CD14-positive monocyte (primary cell): ENCODE data around the gene STK32A. TPM values are rescaled to one million over a fixed set of nuclear protein-coding genes. Genes with fewer than 3 reads are reported as not detected.
A peak's percentile ranks its signal among the peaks of the same experiment; 100 is the strongest.

ENCODE experiments used
- DNase-seq, 3 donors: peaks; one replicate each; pipeline ENCODE4 v3.0.0-alpha.2; 2011 to 2022
- H2AFZ ChIP-seq: 2 replicates; pipeline ENCODE4 v1.6.0; 2012; ENCODE audit warnings: mild to moderate bottlenecking, low read depth, low read length, inconsistent platforms; ENCODE audit not compliant: insufficient read depth, poor library complexity, severe bottlenecking
- H3K27ac ChIP-seq, 2 donors: 1 replicate in 1 of 2; 2 replicates in 1 of 2; pipeline ENCODE4 v1.5.1; 2012 to 2013; ENCODE audit warnings: low read length in 2 of 2, control low read depth in 1 of 2, inconsistent platforms in 1 of 2, low read depth in 1 of 2, mild to moderate bottlenecking in 1 of 2
- H3K27me3 ChIP-seq, 2 donors: one replicate each; pipeline versions ENCODE4 v1.6.0 to v1.6.1; 2011 to 2013; ENCODE audit warnings: low read length in 2 of 2; ENCODE audit not compliant: control insufficient read depth in 2 of 2, insufficient read depth in 2 of 2
- H3K36me3 ChIP-seq, 2 donors: replicated peaks in 1 of 2; 1 replicate in 1 of 2; 2 replicates in 1 of 2; pipeline versions ENCODE4 v1.5.1 to v1.6.1; 2012 to 2013; ENCODE audit warnings: low read length in 2 of 2, control low read depth in 1 of 2, inconsistent platforms in 1 of 2, mild to moderate bottlenecking in 1 of 2; ENCODE audit not compliant: insufficient read depth in 2 of 2, control insufficient read depth in 1 of 2
- H3K4me1 ChIP-seq, 2 donors: 1 replicate in 1 of 2; 2 replicates in 1 of 2; pipeline versions ENCODE4 v1.5.1 to v1.6.1; 2012 to 2013; ENCODE audit warnings: low read length in 2 of 2, control low read depth in 1 of 2, inconsistent platforms in 1 of 2, mild to moderate bottlenecking in 1 of 2, moderate library complexity in 1 of 2; ENCODE audit not compliant: insufficient read depth in 2 of 2, control insufficient read depth in 1 of 2
- H3K4me2 ChIP-seq: replicated peaks from 2 replicates; pipeline ENCODE3; 2012; ENCODE audit warnings: low read length, moderate library complexity, mild to moderate bottlenecking; ENCODE audit not compliant: poor library complexity, severe bottlenecking; ENCODE audit errors: extremely low read depth
- H3K4me3 ChIP-seq, 3 experiments: fragments of 200-600 bp in 1 of 3; sonication (generic) in 1 of 3; replicated peaks in 1 of 3; 1 replicate in 2 of 3; 2 replicates in 1 of 3; pipeline ENCODE4 v1.5.1; 2011 to 2013; ENCODE audit warnings: low read length in 3 of 3, mild to moderate bottlenecking in 3 of 3, control low read depth in 2 of 3, low read depth in 2 of 3, inconsistent platforms in 1 of 3, moderate library complexity in 1 of 3
- H3K79me2 ChIP-seq: 2 replicates; pipeline ENCODE4 v1.6.0; 2012; ENCODE audit warnings: mild to moderate bottlenecking, control low read depth, inconsistent platforms, low read length, moderate library complexity; ENCODE audit not compliant: insufficient read depth
- H3K9ac ChIP-seq: 2 replicates; pipeline ENCODE4 v1.6.0; 2017; ENCODE audit warnings: low read length, mild to moderate bottlenecking; ENCODE audit not compliant: insufficient read depth, poor library complexity, severe bottlenecking
- H3K9me3 ChIP-seq, 2 donors: replicated peaks in 1 of 2; 1 replicate in 1 of 2; 2 replicates in 1 of 2; pipeline versions ENCODE4 v1.5.1 to v1.6.1; 2012 to 2013; ENCODE audit warnings: low read length in 2 of 2, control low read depth in 1 of 2; ENCODE audit not compliant: control insufficient read depth in 1 of 2, insufficient read depth in 1 of 2
- H4K20me1 ChIP-seq: 2 replicates; pipeline ENCODE4 v1.6.0; 2012; ENCODE audit warnings: mild to moderate bottlenecking, low read length, control low read depth, moderate library complexity; ENCODE audit not compliant: insufficient read depth
- H3K27ac Mint-ChIP-seq, 7 donors: one replicate each; pipeline ENCODE4 v1.8.0; 2020; ENCODE audit warnings: mild to moderate bottlenecking in 7 of 7, mixed read lengths in 7 of 7, moderate library complexity in 6 of 7, inconsistent platforms in 2 of 7
- H3K27me3 Mint-ChIP-seq, 3 donors: one replicate each; pipeline ENCODE4 v1.8.0; 2021 to 2022; ENCODE audit warnings: low read depth in 3 of 3, mild to moderate bottlenecking in 3 of 3, mixed read lengths in 3 of 3, moderate library complexity in 3 of 3, inconsistent platforms in 1 of 3
- H3K36me3 Mint-ChIP-seq, 2 donors: one replicate each; pipeline ENCODE4 v1.8.0; 2020; ENCODE audit warnings: mixed read lengths in 2 of 2, inconsistent platforms in 1 of 2, mild to moderate bottlenecking in 1 of 2
- H3K4me1 Mint-ChIP-seq: one replicate; pipeline ENCODE4 v1.8.0; 2020; ENCODE audit warnings: mild to moderate bottlenecking, mixed read lengths
- H3K4me3 Mint-ChIP-seq, 2 donors: one replicate each; pipeline ENCODE4 v1.8.0; 2020; ENCODE audit warnings: mild to moderate bottlenecking in 2 of 2, mixed read lengths in 2 of 2, moderate library complexity in 1 of 2
- H3K9me3 Mint-ChIP-seq, 7 donors: one replicate each; pipeline ENCODE4 v1.8.0; 2020 to 2022; ENCODE audit warnings: mixed read lengths in 7 of 7, mild to moderate bottlenecking in 6 of 7, moderate library complexity in 6 of 7, inconsistent platforms in 2 of 7
- CTCF ChIP-seq: fragments of 200-600 bp; IDR thresholded peaks from one replicate; pipeline ENCODE4 v1.8.0; 2022; ENCODE audit warnings: antibody characterized with exemption, mild to moderate bottlenecking
- WGBS: methylation state at CpG from one replicate; pipeline ENCODE4 v1.1.5; 2013; ENCODE audit warnings: missing lambda C conversion rate; ENCODE audit not compliant: insufficient coverage; 5-methylcytosine and 5-hydroxymethylcytosine counted together
- intact Hi-C, 2 donors: fragments of 100-400 bp; cut with micrococcal nuclease; formaldehyde crosslinking; loops; one replicate each; pipeline versions ENCODE4 v1.15.0 to v1.15.1; 2023
- polyA plus RNA-seq, 3 donors: library from polyadenylated mRNA; depleted of rRNA in 1 of 3; unstranded in 2 of 3; stranded (reverse) in 1 of 3; fragments of 300-500 nt in 2 of 3; fragments of >200 nt in 1 of 3; fragmentation: Illumina TruSeq in 2 of 3; gene quantifications; 1 replicate in 2 of 3; 2 replicates in 1 of 3; pipeline ENCODE4 v1.2.3, GENCODE V29; 2012 to 2021

Gene STK32A
- polyA plus RNA-seq, 3 donors: not detected

GRCh38 chr5:147223948-147224791 is 10.7 kb upstream of the STK32A start:
- H3K9ac ChIP-seq: no peak overlapping the region
- no peaks in the 10 kb centered on the region for H3K79me2 ChIP-seq
- 100% methylated on average over 1 of the region's 3 CpGs for WGBS
- Mint-ChIP-seq H3K27ac (no peak overlapping the region), H3K4me1 (no peaks in the 10 kb centered on the region), H3K9me3 (peaks cover 0 to 8% (median 3%) of the 10 kb centered on the region in 7 donors), H3K4me3 (no peak overlapping the region), H3K27me3 (peaks cover 0 to 4% (median 0%) of the 10 kb centered on the region in 3 donors), H3K36me3 (no peaks in the 10 kb centered on the region)
- no peak overlapping the region for H3K4me3 ChIP-seq
- H3K4me1 ChIP-seq: no peaks in the 10 kb centered on the region
- intact Hi-C loops: no loop called here
- H3K27me3 ChIP-seq: no peaks in the 10 kb centered on the region
- no peaks in the 10 kb centered on the region for H3K36me3 ChIP-seq
- H2AFZ ChIP-seq: no peak overlapping the region
- H3K4me2 ChIP-seq: no peak overlapping the region
- DNase-seq: no peak
- no peaks in the 10 kb centered on the region for H4K20me1 ChIP-seq
- peak; percentile 26 for TF ChIP-seq CTCF
- no peaks in the 10 kb centered on the region for H3K9me3 ChIP-seq
- H3K27ac ChIP-seq: no peak overlapping the region

GRCh38 chr5:147225938-147226337 is 8.9 kb upstream of the STK32A start:
- H3K4me3 Mint-ChIP-seq: no peak overlapping the region
- 89% methylated on average over 5 of the region's 9 CpGs for WGBS
- DNase-seq: no peak
- no peaks in the 10 kb centered on the region for H3K4me1 ChIP-seq
- no peaks in the 10 kb centered on the region for H3K27me3 ChIP-seq
- no peaks in the 10 kb centered on the region for H3K9me3 ChIP-seq
- no peak overlapping the region for H2AFZ ChIP-seq
- no peak for TF ChIP-seq CTCF
- H4K20me1 ChIP-seq: no peaks in the 10 kb centered on the region
- H3K9me3 Mint-ChIP-seq: peaks cover 0 to 8% (median 3%) of the 10 kb centered on the region in 7 donors
- H3K79me2 ChIP-seq: no peaks in the 10 kb centered on the region
- H3K4me2 ChIP-seq: no peak overlapping the region
- H3K4me3 ChIP-seq: no peak overlapping the region
- no peaks in the 10 kb centered on the region for H3K36me3 Mint-ChIP-seq
- intact Hi-C loops: no loop called here
- H3K27me3 Mint-ChIP-seq: peaks cover 0 to 4% (median 0%) of the 10 kb centered on the region in 3 donors
- H3K36me3 ChIP-seq: no peaks in the 10 kb centered on the region
- H3K27ac ChIP-seq: no peak overlapping the region
- H3K27ac Mint-ChIP-seq: no peak overlapping the region
- H3K9ac ChIP-seq: no peak overlapping the region
- no peaks in the 10 kb centered on the region for H3K4me1 Mint-ChIP-seq
